Measurements from ENCODE around the gene HPCA. TPM values are rescaled to one million over a fixed set of nuclear protein-coding genes. Genes with fewer than 3 reads are reported as not detected.

HPCA gene
- total RNA-seq, 1 experiment from 2014 or later = 1.2 TPM

DNA sequence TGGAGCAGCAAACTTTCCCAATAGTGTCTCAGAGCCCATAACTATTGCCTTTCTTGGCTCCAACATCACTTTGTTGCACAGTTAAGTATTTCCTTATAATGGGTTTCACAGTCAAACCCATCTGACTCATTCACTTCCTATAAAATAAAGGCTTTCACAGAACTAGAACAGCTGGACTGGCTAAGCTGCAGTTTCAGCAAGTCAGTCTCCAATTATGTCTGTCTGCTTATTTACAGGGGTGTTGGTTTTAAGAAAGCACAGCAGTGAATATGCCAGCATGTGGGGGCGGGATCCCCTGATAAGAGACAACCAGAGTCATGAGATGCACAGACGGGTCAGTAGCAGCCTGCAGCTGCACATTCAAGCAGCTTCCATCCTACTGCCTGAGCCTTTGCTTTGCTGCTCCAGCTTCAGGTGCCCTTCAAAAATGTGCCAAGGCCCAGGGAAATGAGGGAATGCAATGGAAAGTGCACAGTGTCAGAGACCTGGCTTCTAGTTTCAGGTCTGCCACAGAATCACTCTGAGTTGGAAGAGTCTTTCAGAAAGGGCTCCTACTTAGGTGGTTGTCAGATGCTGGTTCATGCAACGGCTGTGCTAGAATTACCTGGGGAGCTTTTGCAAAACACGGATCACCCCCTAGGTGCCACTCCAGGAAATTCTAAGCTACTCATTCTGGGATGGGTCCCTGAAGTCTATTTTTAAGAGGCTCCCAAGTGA lies 53.5 kb downstream of the HPCA start:
- H3K27me3 ChIP-seq (ENCODE audit: insufficient read depth, low read length) = no peaks in the 10 kb centered on the region
- no peak overlapping the region for H2BK12ac ChIP-seq (ENCODE audit: insufficient read length, low read depth, low read length)
- TF ChIP-seq, protein P1, sequence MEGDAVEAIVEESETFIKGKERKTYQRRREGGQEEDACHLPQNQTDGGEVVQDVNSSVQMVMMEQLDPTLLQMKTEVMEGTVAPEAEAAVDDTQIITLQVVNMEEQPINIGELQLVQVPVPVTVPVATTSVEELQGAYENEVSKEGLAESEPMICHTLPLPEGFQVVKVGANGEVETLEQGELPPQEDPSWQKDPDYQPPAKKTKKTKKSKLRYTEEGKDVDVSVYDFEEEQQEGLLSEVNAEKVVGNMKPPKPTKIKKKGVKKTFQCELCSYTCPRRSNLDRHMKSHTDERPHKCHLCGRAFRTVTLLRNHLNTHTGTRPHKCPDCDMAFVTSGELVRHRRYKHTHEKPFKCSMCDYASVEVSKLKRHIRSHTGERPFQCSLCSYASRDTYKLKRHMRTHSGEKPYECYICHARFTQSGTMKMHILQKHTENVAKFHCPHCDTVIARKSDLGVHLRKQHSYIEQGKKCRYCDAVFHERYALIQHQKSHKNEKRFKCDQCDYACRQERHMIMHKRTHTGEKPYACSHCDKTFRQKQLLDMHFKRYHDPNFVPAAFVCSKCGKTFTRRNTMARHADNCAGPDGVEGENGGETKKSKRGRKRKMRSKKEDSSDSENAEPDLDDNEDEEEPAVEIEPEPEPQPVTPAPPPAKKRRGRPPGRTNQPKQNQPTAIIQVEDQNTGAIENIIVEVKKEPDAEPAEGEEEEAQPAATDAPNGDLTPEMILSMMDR (conservative IDR thresholded peaks at IDR 0.05) = no peak
- no peak for DNase-seq
- H3K4ac ChIP-seq (ENCODE audit: low read depth, low read length) = no peak overlapping the region
- WGBS (ENCODE audit: extremely low coverage, insufficient read length, low lambda C conversion rate) = no CpG with 5 or more reads among the region's 4 CpGs
- no peak overlapping the region for H4K91ac ChIP-seq (ENCODE audit: insufficient read length, low read depth, low read length)
- Mint-ChIP-seq H3K27me3 (ENCODE audit: low read depth) (no peaks in the 10 kb centered on the region), H3K4me1 (no peaks in the 10 kb centered on the region), H3K36me3 (ENCODE audit: insufficient read depth in 1 of 3, low read depth in 3 of 3) (peaks cover 12 to 52% (median 43%) of the 10 kb centered on the region in 3 experiments; a peak in 6 of 7 replicates), H3K4me3 (no peak overlapping the region), H3K9me3 (no peaks in the 10 kb centered on the region), H3K27ac (no peak overlapping the region; a peak in 2 of 7 replicates)
- H3K4me1 ChIP-seq (ENCODE audit: insufficient read depth, low read length) = no peaks in the 10 kb centered on the region
- no peak overlapping the region for H3K14ac ChIP-seq (ENCODE audit: insufficient read depth, low read length)
- no peak overlapping the region for H3T11ph ChIP-seq (ENCODE audit: low read length)
- H3K18ac ChIP-seq (ENCODE audit: insufficient read length, low read depth, low read length) = no peak overlapping the region
- H3K23me2 ChIP-seq (ENCODE audit: insufficient read length, low read depth, low read length, poor library complexity, severe bottlenecking) = no peaks in the 10 kb centered on the region
- no peak overlapping the region for H3K9ac ChIP-seq (ENCODE audit: extremely low read depth, insufficient read length, low read length)
- no peak overlapping the region for H3K23ac ChIP-seq (ENCODE audit: insufficient read length, low read depth, low read length)
- H4K20me1 ChIP-seq (ENCODE audit: control insufficient read depth, insufficient read depth, insufficient read length) = no peaks in the 10 kb centered on the region
- no peak overlapping the region for H2BK15ac ChIP-seq (ENCODE audit: low read depth, low read length)
- no peak overlapping the region for H2BK5ac ChIP-seq (ENCODE audit: insufficient read length, low read length)
- H3K9me3 ChIP-seq (ENCODE audit: control insufficient read depth, low read depth, low read length) = no peaks in the 10 kb centered on the region
- H3K4me2 ChIP-seq (ENCODE audit: insufficient read depth, insufficient read length, low read length) = no peak overlapping the region
- H2BK120ac ChIP-seq (ENCODE audit: low read depth, low read length, poor library complexity, severe bottlenecking) = no peak overlapping the region
- H3K56ac ChIP-seq (ENCODE audit: insufficient read length, low read depth, low read length) = no peak overlapping the region
- H3K79me1 ChIP-seq (ENCODE audit: insufficient read depth, low read depth, low read length, poor library complexity, severe bottlenecking) = no peaks in the 10 kb centered on the region
- H4K8ac ChIP-seq (replicated peaks; ENCODE audit: insufficient read length, low read depth, low read length) = no peak overlapping the region
- H4K5ac ChIP-seq (ENCODE audit: insufficient read length, low read depth, low read length) = no peak overlapping the region
- no peaks in the 10 kb centered on the region for H3K79me2 ChIP-seq (ENCODE audit: insufficient read depth, low read length)
- no peak overlapping the region for H2BK20ac ChIP-seq (ENCODE audit: low read depth, low read length, poor library complexity, severe bottlenecking)
- H2AK5ac ChIP-seq (ENCODE audit: insufficient read length, low read length) = no peak overlapping the region
- H2AFZ ChIP-seq (ENCODE audit: low read length) = no peak overlapping the region
- H3K27ac ChIP-seq (ENCODE audit: insufficient read length, low read depth, low read length) = no peak overlapping the region
